ENCODE measurements around the gene DACT3. TPM values are rescaled to one million over a fixed set of nuclear protein-coding genes. Genes with fewer than 3 reads are reported as not detected.

Gene DACT3
- total and polyA plus RNA-seq, 8 donors = 6.1 to 29.9 (median 10.4) TPM

GRCh38 chr19:46691104-46691503 is 30.1 kb upstream of the DACT3 start:
- intact Hi-C loops (cut with DNase I; ENCODE audit: low total_unique reads) = no loop called here
- peaks cover 96 to 100% (median 100%) of the 10 kb centered on the region in 4 donors for H3K36me3 ChIP-seq
- TF ChIP-seq EP300 (IDR thresholded peaks at IDR 0.05) (no peak), POLR2A (IDR thresholded peaks at IDR 0.05) (no peak), POLR2AphosphoS5 (IDR thresholded peaks at IDR 0.05) (no peak), CTCF (IDR thresholded peaks at IDR 0.05) (no peak)
- no peaks in the 10 kb centered on the region for H3K4me1 ChIP-seq
- H3K27ac ChIP-seq = no peak overlapping the region
- DNase-seq = no peak
- WGBS, 5 donors = 45 to 50% (median 50%) methylated on average over 2 of the region's 2 CpGs
- no peaks in the 10 kb centered on the region for H3K9me3 ChIP-seq
- H3K4me3 ChIP-seq = no peak overlapping the region
- no peaks in the 10 kb centered on the region for H3K27me3 ChIP-seq

DNA sequence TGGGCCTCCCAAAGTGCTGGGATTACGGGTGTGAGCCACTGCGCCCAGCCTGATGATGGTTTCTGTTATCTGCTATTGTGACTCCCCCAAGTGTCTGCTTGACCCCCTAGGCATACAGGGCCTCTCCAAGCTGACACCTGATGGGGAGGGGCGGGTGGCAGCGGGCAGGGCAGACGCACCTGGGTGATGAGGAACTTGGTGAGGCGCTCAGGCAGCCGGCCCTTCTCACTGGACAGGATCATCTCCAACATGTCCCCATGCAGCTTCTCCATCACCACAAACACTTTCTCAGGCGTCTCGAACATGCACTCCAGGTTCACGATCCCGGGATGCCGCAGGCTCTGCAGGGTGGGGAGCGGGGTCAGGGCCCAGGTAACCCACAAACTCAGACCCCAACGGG is 28.4 kb upstream of the DACT3 start:
- Histone ChIP-seq H3K9me3 (no peaks in the 10 kb centered on the region), H3K36me3 (peaks cover 95 to 100% (median 100%) of the 10 kb centered on the region in 4 donors), H3K4me3 (no peak overlapping the region), H3K4me1 (no peaks in the 10 kb centered on the region), H3K27me3 (no peaks in the 10 kb centered on the region), H3K27ac (no peak overlapping the region)
- intact Hi-C loops (cut with DNase I; ENCODE audit: low total_unique reads) = no loop called here
- TF ChIP-seq CTCF (IDR thresholded peaks at IDR 0.05) = no peak
- no peak for TF ChIP-seq EP300 (IDR thresholded peaks at IDR 0.05)
- no peak for TF ChIP-seq POLR2AphosphoS5 (IDR thresholded peaks at IDR 0.05)
- TF ChIP-seq POLR2A (IDR thresholded peaks at IDR 0.05) = no peak
- DNase-seq = no peak
- 92 to 96% (median 96%) methylated on average over 11 to 14 of the region's 14 CpGs for WGBS, 5 donors

GRCh38 chr19:46687438-46688145 is 26.6 kb upstream of the DACT3 start:
- H3K9me3 ChIP-seq = no peaks in the 10 kb centered on the region
- 89 to 93% (median 93%) methylated on average over 6 of the region's 6 CpGs for WGBS, 5 donors
- no peaks in the 10 kb centered on the region for H3K4me1 ChIP-seq
- no peak overlapping the region for H3K27ac ChIP-seq
- intact Hi-C loops (cut with DNase I; ENCODE audit: low total_unique reads) = no loop called here
- no peaks in the 10 kb centered on the region for H3K27me3 ChIP-seq
- no peak overlapping the region for H3K4me3 ChIP-seq
- H3K36me3 ChIP-seq = peaks cover 90 to 100% (median 100%) of the 10 kb centered on the region in 4 donors
- TF ChIP-seq EP300 (IDR thresholded peaks at IDR 0.05) (no peak), CTCF (IDR thresholded peaks at IDR 0.05) (no peak), POLR2A (IDR thresholded peaks at IDR 0.05) (no peak), POLR2AphosphoS5 (IDR thresholded peaks at IDR 0.05) (no peak)
- no peak for DNase-seq

DNA sequence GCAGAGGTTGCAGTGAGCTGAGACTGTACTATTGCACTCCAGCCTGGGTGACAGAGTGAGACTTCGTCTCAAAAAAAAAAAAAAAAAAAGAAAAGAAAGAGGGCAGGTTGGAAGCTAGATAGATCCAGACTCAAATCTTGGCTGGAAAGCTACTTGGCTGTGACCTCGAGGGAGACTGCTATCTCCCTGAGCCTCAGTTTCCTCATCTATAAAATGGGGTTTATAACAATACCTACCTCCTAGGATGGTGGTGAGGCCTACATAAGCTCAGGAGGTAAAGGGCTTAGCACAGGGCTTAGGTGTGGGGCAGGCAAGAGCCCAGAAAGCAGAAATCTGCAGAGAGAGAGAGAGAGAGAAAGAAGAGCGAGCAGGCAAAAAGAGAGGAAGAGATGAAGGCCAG is 24.2 kb upstream of the DACT3 start:
- 58 to 88% (median 75%) methylated on average over 2 to 3 of the region's 3 CpGs for WGBS, 5 donors
- Histone ChIP-seq H3K36me3 (peaks cover 75 to 100% (median 100%) of the 10 kb centered on the region in 4 donors), H3K27me3 (no peaks in the 10 kb centered on the region), H3K27ac (no peak overlapping the region), H3K4me1 (no peaks in the 10 kb centered on the region), H3K9me3 (no peaks in the 10 kb centered on the region), H3K4me3 (no peak overlapping the region)
- intact Hi-C loops (cut with DNase I; ENCODE audit: low total_unique reads) = no loop called here
- TF ChIP-seq POLR2A (IDR thresholded peaks at IDR 0.05) = no peak
- no peak for TF ChIP-seq EP300 (IDR thresholded peaks at IDR 0.05)
- no peak for TF ChIP-seq CTCF (IDR thresholded peaks at IDR 0.05)
- no peak for TF ChIP-seq POLR2AphosphoS5 (IDR thresholded peaks at IDR 0.05)
- no peak for DNase-seq

All from stomach (tissue), 9 donors.